Suprapubic skin (tissue), 4 donors: Measurements from ENCODE around the gene ARHGAP11A. TPM values are rescaled to one million over a fixed set of nuclear protein-coding genes. Genes with fewer than 3 reads are reported as not detected.
A peak's percentile ranks its signal among the peaks of the same experiment; 100 is the strongest.

Experiments used
- DNase-seq, 2 donors: peaks; one replicate each; pipeline ENCODE4 v3.0.0-alpha.2; 2019; ENCODE audit warnings: low spot score in 2 of 2
- H3K27ac ChIP-seq: fragments of 200-600 bp; sonication (generic); one replicate; pipeline ENCODE4 v1.5.1; 2019
- H3K27me3 ChIP-seq: fragments of 200-600 bp; sonication (generic); one replicate; pipeline ENCODE4 v1.5.1; 2019
- H3K36me3 ChIP-seq: fragments of 200-600 bp; sonication (generic); one replicate; pipeline ENCODE4 v1.5.1; 2019
- H3K4me1 ChIP-seq: fragments of 200-600 bp; sonication (generic); one replicate; pipeline ENCODE4 v1.5.1; 2019
- H3K4me3 ChIP-seq: fragments of 200-600 bp; sonication (generic); one replicate; pipeline ENCODE4 v1.5.1; 2019; ENCODE audit warnings: mild to moderate bottlenecking
- H3K9me3 ChIP-seq: fragments of 200-600 bp; sonication (generic); one replicate; pipeline ENCODE4 v1.5.1; 2019
- CTCF ChIP-seq, 2 donors: fragments of 200-600 bp in 1 of 2; fragments of 450-650 bp in 1 of 2; sonication (generic) in 1 of 2; IDR thresholded peaks; one replicate each; pipeline ENCODE4 v1.5.1; 2016 to 2019; ENCODE audit warnings: antibody characterized with exemption in 2 of 2, mild to moderate bottlenecking in 1 of 2, moderate library complexity in 1 of 2
- EP300 ChIP-seq: sonication (generic); formaldehyde crosslinking; IDR thresholded peaks from one replicate; pipeline ENCODE4 v1.6.1; 2017; ENCODE audit warnings: antibody characterized with exemption
- POLR2A ChIP-seq, 2 donors: fragments of 450-650 bp; IDR thresholded peaks; one replicate each; pipeline ENCODE4 v1.6.1; 2017; ENCODE audit warnings: antibody characterized with exemption in 2 of 2, mild to moderate bottlenecking in 2 of 2, moderate library complexity in 2 of 2
- POLR2AphosphoS5 ChIP-seq, 3 donors: sonication (generic); formaldehyde crosslinking; IDR thresholded peaks; one replicate each; pipeline ENCODE4 v1.6.1; 2017; ENCODE audit warnings: antibody characterized with exemption in 3 of 3
- WGBS: methylation state at CpG from one replicate; pipeline ENCODE4 v1.1.5; 2018; 5-methylcytosine and 5-hydroxymethylcytosine counted together
- total RNA-seq, 4 donors: library from RNA; depleted of rRNA; stranded (reverse); fragments of >200 nt; gene quantifications; one replicate each; pipeline ENCODE4 v1.1.0, GENCODE V29; 2016

Gene ARHGAP11A
- total RNA-seq, 4 donors from 2014 or later: 5.8 to 7.5 (median 6.9) TPM

DNA sequence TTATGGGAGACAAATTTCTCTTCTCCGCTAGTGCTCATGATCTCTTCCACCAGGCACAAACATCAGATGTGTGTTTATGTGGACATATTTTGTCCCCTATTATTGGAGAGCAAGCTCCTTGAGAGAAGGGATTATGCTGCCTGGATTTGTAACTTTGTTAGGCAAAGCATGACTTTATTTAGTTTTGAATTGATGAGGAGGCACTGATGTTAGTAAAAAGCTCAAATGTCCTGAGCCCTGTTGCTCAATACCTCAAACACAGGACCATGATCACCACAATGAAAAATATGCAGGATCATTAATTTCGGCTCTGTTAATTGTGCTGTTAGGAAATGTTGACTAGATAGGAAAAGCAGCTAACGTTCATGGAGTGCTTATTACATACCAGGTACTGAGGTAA is 55.3 kb downstream of the ARHGAP11A start:
- H3K9me3 ChIP-seq: no peaks in the 10 kb centered on the region
- no peaks in the 10 kb centered on the region for H3K36me3 ChIP-seq
- 59% methylated on average over 3 of the region's 3 CpGs for WGBS
- DNase-seq: no peak
- H3K4me3 ChIP-seq: no peak overlapping the region
- peaks cover 22% of the 10 kb centered on the region for H3K4me1 ChIP-seq
- no peaks in the 10 kb centered on the region for H3K27me3 ChIP-seq
- no peak for TF ChIP-seq POLR2A (IDR thresholded peaks at IDR 0.05)
- peak overlapping the region; percentile 71 for H3K27ac ChIP-seq

- peaks cover 32% of the 10 kb centered on the region for H3K4me1 ChIP-seq
- H3K27ac ChIP-seq: peak overlapping the region; percentile 37
- H3K4me3 ChIP-seq: no peak overlapping the region
- 74% methylated on average over 26 of the region's 29 CpGs for WGBS
- DNase-seq: no peak
- TF ChIP-seq POLR2AphosphoS5 (IDR thresholded peaks at IDR 0.05) (no peak), CTCF (IDR thresholded peaks at IDR 0.05) (no peak), POLR2A (IDR thresholded peaks at IDR 0.05) (no peak), EP300 (no peak)
- H3K27me3 ChIP-seq: no peaks in the 10 kb centered on the region
- no peaks in the 10 kb centered on the region for H3K36me3 ChIP-seq
- no peaks in the 10 kb centered on the region for H3K9me3 ChIP-seq
These were observed 56.3 kb downstream of the ARHGAP11A start for GRCh38 chr15:32671339-32672325.

DNA sequence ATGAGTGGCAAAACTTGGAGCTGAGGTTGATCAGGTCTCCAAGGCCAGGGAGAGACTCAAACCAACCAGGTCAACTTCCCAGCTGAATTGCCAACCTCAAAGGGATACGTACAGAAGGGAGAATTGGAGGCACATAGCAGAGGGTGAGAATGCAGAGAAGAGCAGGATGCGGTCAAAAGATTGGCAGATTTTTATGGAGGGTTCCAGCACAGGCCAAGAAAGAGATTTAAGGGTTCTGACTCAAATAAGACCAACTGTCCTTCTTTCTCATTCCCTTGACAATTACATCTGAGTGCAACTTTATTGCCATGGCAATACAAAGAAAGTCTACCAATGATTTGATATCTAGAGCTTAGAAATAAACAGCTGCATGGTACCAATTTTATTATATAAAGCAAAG is 59.4 kb downstream of the ARHGAP11A start:
- no peak for DNase-seq
- Histone ChIP-seq H3K27me3 (no peaks in the 10 kb centered on the region), H3K9me3 (no peaks in the 10 kb centered on the region), H3K27ac (no peak overlapping the region), H3K4me3 (no peak overlapping the region), H3K4me1 (peaks cover 48% of the 10 kb centered on the region), H3K36me3 (no peaks in the 10 kb centered on the region)
- TF ChIP-seq POLR2A (IDR thresholded peaks at IDR 0.05) (no peak), EP300 (no peak), POLR2AphosphoS5 (IDR thresholded peaks at IDR 0.05) (no peak)
- WGBS: 71% methylated on average over 2 of the region's 2 CpGs

GRCh38 chr15:32675466-32675865 is 60.2 kb downstream of the ARHGAP11A start:
- no peaks in the 10 kb centered on the region for H3K36me3 ChIP-seq
- H3K4me3 ChIP-seq: no peak overlapping the region
- peaks cover 43% of the 10 kb centered on the region for H3K4me1 ChIP-seq
- no peaks in the 10 kb centered on the region for H3K9me3 ChIP-seq
- TF ChIP-seq CTCF (IDR thresholded peaks at IDR 0.05) (no peak), POLR2AphosphoS5 (IDR thresholded peaks at IDR 0.05) (no peak), POLR2A (IDR thresholded peaks at IDR 0.05) (no peak), EP300 (no peak)
- H3K27ac ChIP-seq: no peak overlapping the region
- 49% methylated on average over 6 of the region's 6 CpGs for WGBS
- no peak for DNase-seq
- H3K27me3 ChIP-seq: no peaks in the 10 kb centered on the region

DNA sequence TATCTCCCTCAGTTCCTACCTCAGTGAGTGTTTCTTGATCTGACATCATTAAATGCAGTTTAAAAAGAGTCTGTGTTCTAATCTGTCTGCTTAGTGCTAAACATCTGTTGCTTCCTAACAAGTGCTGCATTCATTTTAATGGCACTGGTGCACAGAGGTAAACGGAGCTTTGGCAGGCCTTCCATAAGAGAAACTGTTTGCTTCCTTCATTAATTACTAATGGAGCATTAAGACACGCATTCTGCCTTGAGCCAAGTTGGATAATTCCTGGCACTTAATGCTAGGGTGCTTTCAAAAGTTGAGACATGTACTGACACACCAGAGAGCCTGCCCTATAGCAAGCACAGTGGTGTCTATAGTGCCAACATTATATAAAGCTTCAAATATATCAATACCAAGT is 60.9 kb downstream of the ARHGAP11A start:
- H3K27me3 ChIP-seq: no peaks in the 10 kb centered on the region

More for the DNA sequence above, 60.9 kb downstream of the ARHGAP11A start:
- H3K36me3 ChIP-seq: no peaks in the 10 kb centered on the region
- no peak overlapping the region for H3K4me3 ChIP-seq
- TF ChIP-seq POLR2A (IDR thresholded peaks at IDR 0.05) (no peak), CTCF (IDR thresholded peaks at IDR 0.05) (no peak), POLR2AphosphoS5 (IDR thresholded peaks at IDR 0.05) (no peak), EP300 (no peak)
- H3K9me3 ChIP-seq: no peaks in the 10 kb centered on the region
- H3K27ac ChIP-seq: no peak overlapping the region
- WGBS: 40% methylated on average over 2 of the region's 2 CpGs
- peaks cover 36% of the 10 kb centered on the region for H3K4me1 ChIP-seq
- DNase-seq: no peak
